Heart left ventricle (tissue), 13 donors: Measurements from ENCODE around the gene RNF144B.

Experiments used
- CTCF ChIP-seq, 12 donors: fragments of 200-600 bp; sonication (generic) in 4 of 12; IDR thresholded peaks; one replicate each; pipeline versions ENCODE4 v1.5.0 to v1.8.0; 2018 to 2022; ENCODE audit warnings: antibody characterized with exemption in 12 of 12, mild to moderate bottlenecking in 5 of 12
- POLR2A ChIP-seq, 2 donors: fragments of 450-650 bp; IDR thresholded peaks; one replicate each; pipeline ENCODE4 v1.6.1; 2017; ENCODE audit warnings: antibody characterized with exemption in 2 of 2, mild to moderate bottlenecking in 2 of 2, moderate library complexity in 2 of 2
- donor health status: ischemic (EF 13 %, LVEDD 7.1; RV severe dilation, severe dysfunction).
- donor health status: DM: no; HTN: yes; CAD: no.
- donor health status: DM: no; HTN: no; CAD: no.
- donor health status: ischemic (EF 25% LVEDD 6.9; RV normal size, moderate dysfunction).
- donor health status: ischemic (EF 25% LVEDD 5.7; RV mildly dilated, moderate dysfunction).
- donor health status: ischemic (EF 35%, LVEDD 5.7; RV mildly dilated, moderate dysfunction).
- donor health status: nonischemic (EF 11% LVEDD 7.7; RV severe dilation, severe dysfunction).
- donor health status: DM: yes; HTN: yes; CAD: no.
- donor health status: PGD.
- donor health status: ischemic (EF 29% LVEDD 5.4; RV normal size, mild dysfunction).
- donor health status: nonischemic (EF 23%, LVEDD 6.1; RV moderate dilation, normal function).

- TF ChIP-seq CTCF (IDR thresholded peaks at IDR 0.05) (no peak), POLR2A (IDR thresholded peaks at IDR 0.05) (no peak)
Measured at GRCh38 chr6:18367371-18367770, 19.8 kb upstream of the RNF144B start.
